Measurements from ENCODE around the gene ZFAND3. TPM values are rescaled to one million over a fixed set of nuclear protein-coding genes. Genes with fewer than 3 reads are reported as not detected.

The ZFAND3 gene
- total and polyA plus RNA-seq, 10 of the 15 experiments (the other 5 are each of a cell fraction or from before 2014, with no cell fraction given): 0.90 to 34.4 (median 16.3) TPM

DNA sequence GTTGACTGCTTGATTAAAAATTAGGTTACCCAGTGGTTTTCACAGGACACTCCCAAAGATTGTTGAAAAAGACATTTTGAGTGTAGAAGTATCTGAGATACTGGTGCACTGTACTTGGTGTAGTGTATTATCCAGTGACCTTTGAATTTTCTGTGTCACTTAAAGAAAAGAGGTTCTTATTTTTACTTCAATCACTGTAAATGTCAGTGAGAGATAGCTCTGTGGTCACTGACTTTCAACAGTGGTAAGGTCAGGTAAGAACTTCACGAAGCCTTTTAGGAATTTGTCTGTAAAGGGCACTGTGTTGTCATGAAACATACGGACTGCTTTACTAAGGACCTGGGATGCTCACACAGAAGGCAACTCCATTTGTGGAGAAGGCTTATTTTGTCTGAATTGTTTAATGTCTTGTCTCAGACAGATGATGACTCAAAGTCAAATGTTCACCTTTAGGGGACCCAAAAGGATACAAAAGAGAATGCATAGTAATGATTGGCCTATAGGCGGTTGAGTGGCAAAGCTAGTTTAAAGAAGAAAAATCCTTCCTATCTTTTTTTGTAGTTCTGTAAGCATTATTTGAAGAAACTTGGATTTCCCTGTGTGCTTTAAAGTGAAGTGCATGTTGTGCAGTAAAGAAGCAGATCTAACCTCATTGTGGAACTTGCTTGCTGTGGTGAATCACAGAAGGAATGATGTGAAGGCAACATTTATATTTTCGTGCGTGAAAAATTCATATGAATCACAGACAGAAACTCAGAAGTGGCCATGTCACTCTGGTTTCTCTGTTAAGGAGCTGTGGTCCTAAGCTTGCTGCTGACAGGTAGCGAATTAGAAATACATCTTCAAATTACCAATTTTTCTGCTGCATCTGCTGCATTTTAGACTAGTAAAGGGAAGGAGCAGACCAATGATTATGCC is 47.3 kb downstream of the ZFAND3 start:
- no peak for TF ChIP-seq ESRRA (IDR thresholded peaks at IDR 0.05; ENCODE audit: low read length)
- TF ChIP-seq BRCA1 (IDR thresholded peaks at IDR 0.05; ENCODE audit: low read depth, low read length): no peak
- TF ChIP-seq PAX8 (IDR thresholded peaks at IDR 0.05): no peak
- no peak for TF ChIP-seq NR2C2 (IDR thresholded peaks at IDR 0.05; ENCODE audit: borderline replicate concordance, control insufficient read depth, insufficient read length, low read depth)
- TF ChIP-seq MEF2B (IDR thresholded peaks at IDR 0.05; ENCODE audit: partially characterized antibody, poor library complexity, severe bottlenecking): no peak
- TF ChIP-seq, protein P1, sequence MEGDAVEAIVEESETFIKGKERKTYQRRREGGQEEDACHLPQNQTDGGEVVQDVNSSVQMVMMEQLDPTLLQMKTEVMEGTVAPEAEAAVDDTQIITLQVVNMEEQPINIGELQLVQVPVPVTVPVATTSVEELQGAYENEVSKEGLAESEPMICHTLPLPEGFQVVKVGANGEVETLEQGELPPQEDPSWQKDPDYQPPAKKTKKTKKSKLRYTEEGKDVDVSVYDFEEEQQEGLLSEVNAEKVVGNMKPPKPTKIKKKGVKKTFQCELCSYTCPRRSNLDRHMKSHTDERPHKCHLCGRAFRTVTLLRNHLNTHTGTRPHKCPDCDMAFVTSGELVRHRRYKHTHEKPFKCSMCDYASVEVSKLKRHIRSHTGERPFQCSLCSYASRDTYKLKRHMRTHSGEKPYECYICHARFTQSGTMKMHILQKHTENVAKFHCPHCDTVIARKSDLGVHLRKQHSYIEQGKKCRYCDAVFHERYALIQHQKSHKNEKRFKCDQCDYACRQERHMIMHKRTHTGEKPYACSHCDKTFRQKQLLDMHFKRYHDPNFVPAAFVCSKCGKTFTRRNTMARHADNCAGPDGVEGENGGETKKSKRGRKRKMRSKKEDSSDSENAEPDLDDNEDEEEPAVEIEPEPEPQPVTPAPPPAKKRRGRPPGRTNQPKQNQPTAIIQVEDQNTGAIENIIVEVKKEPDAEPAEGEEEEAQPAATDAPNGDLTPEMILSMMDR (IDR thresholded peaks at IDR 0.05 in 2 of 3, conservative IDR thresholded peaks at IDR 0.05 in 1 of 3; ENCODE audit: control insufficient read depth in 2 of 3, extremely low read depth in 1 of 3, insufficient read depth in 1 of 3, low read depth in 3 of 3, low read length in 3 of 3): no peak
- no peak for TF ChIP-seq HCFC1 (IDR thresholded peaks at IDR 0.05; ENCODE audit: low read length)
- no peak for TF ChIP-seq SIX5 (IDR thresholded peaks at IDR 0.05; ENCODE audit: low read depth, low read length, severe bottlenecking)
- no peak for TF ChIP-seq LARP7 (IDR thresholded peaks at IDR 0.05)
- no peak for TF ChIP-seq CREM (IDR thresholded peaks at IDR 0.05; ENCODE audit: low read depth)
- no peak for TF ChIP-seq DPF2 (IDR thresholded peaks at IDR 0.05)
- TF ChIP-seq HDAC6 (IDR thresholded peaks at IDR 0.05; ENCODE audit: unreplicated experiment): no peak
- no peak for TF ChIP-seq POLR2AphosphoS5 (IDR thresholded peaks at IDR 0.05; ENCODE audit: low read length)
- no peak for TF ChIP-seq RELA (IDR thresholded peaks at IDR 0.05; ENCODE audit: borderline replicate concordance, partially characterized antibody)
- no peak for TF ChIP-seq CREB1 (IDR thresholded peaks at IDR 0.05; ENCODE audit: low read depth)
- no peak for TF ChIP-seq MTA2 (IDR thresholded peaks at IDR 0.05; ENCODE audit: low read depth)
- no peak for TF ChIP-seq POU2F2 (IDR thresholded peaks at IDR 0.05; ENCODE audit: borderline replicate concordance, low read depth, low read length)
- TF ChIP-seq IKZF2 (IDR thresholded peaks at IDR 0.05): no peak
- TF ChIP-seq SP1 (IDR thresholded peaks at IDR 0.05; ENCODE audit: low read depth, low read length): no peak
- H3K27me3 ChIP-seq (replicated peaks in 1 of 2; ENCODE audit: control insufficient read depth in 2 of 2, insufficient read depth in 2 of 2, low read length in 1 of 2): no peaks in the 10 kb centered on the region
- intact Hi-C loops (cut with micrococcal nuclease; ENCODE audit: unreplicated experiment) (loop anchor here (5.0 to 10.0 kb wide), 3 partner anchors 45 to 162 kb away; no protein-coding TSS in a partner anchor), in situ Hi-C loops (cut with MboI) (no loop called here)
- H3K4me3 ChIP-seq: no peak overlapping the region
- ChIA-PET RAD21 (ENCODE audit: unreplicated experiment) (interaction anchor here (0.6 to 3.0 kb wide), 4 partner anchors 13 to 149 kb away, joined by 3 to 10 read pairs (median 4); no protein-coding TSS in a partner anchor), POLR2A (interaction anchor here (1.0 to 2.3 kb wide), 2 partner anchors 13 to 16 kb away, joined by 3 to 6 read pairs; no protein-coding TSS in a partner anchor), SMC1A (ENCODE audit: uncharacterized antibody, unreplicated experiment) (interaction anchor here (0.8 to 3.7 kb wide), 15 partner anchors 8 to 619 kb away, joined by 3 to 27 read pairs (median 4); no protein-coding TSS in a partner anchor), CTCF (interaction anchor here (1.0 to 3.2 kb wide), 7 partner anchors 14 to 145 kb away, joined by 4 to 9 read pairs (median 5); no protein-coding TSS in a partner anchor)
- H4K20me1 ChIP-seq (ENCODE audit: control insufficient read depth, insufficient read depth): peaks cover 3% of the 10 kb centered on the region; the same call in 1 of the 2 replicates
- FAIRE-seq: peak; percentile 23
- DNase-seq (ENCODE audit: low read depth, low spot score): no peak
- peak overlapping the region; percentile 48; the same call in 1 of the 2 replicates for H3K27ac ChIP-seq (ENCODE audit: control insufficient read depth, insufficient read depth)
- peak; percentile 34 for ATAC-seq
- H3K79me2 ChIP-seq (ENCODE audit: control insufficient read depth, insufficient read depth, low read length): peaks cover 83% of the 10 kb centered on the region
- H3K4me2 ChIP-seq (ENCODE audit: control insufficient read depth, insufficient read depth): peak overlapping the region; percentile 69; the same call in 1 of the 2 replicates
- peaks cover 2% of the 10 kb centered on the region; the same call in 2 of the 3 replicates for H3K9me3 ChIP-seq (replicated peaks; ENCODE audit: control insufficient read depth, insufficient read depth, low read length)
- H3K36me3 ChIP-seq (ENCODE audit: control insufficient read depth in 2 of 2, insufficient read depth in 2 of 2, low read length in 1 of 2): peaks cover 0 to 5% of the 10 kb centered on the region in 2 experiments; a peak in 1 of 4 replicates
- peaks cover 28% of the 10 kb centered on the region for H3K4me1 ChIP-seq (ENCODE audit: control insufficient read depth, insufficient read depth, low read length)
- H2AFZ ChIP-seq (ENCODE audit: control insufficient read depth, low read depth, low read length): no peak overlapping the region
- WGBS (ENCODE audit: insufficient coverage, insufficient replicate concordance, low lambda C conversion rate, missing lambda C conversion rate): 71% methylated on average over 6 of the region's 6 CpGs
- BruUV-seq (replicated peaks): no TSS peak
- no peak overlapping the region for H3K9ac ChIP-seq (ENCODE audit: control insufficient read depth, insufficient read depth, low read length)
